ENCODE results near the gene MOSMO. TPM values are rescaled to one million over a fixed set of nuclear protein-coding genes. Genes with fewer than 3 reads are reported as not detected.

Gene MOSMO
- 10 to 100 TPM; 17.6 to 25.2 (median 23.7) TPM for polyA plus RNA-seq (ENCODE audit: insufficient read length in 4 of 4)

GRCh38 chr16:22007509-22008214, at the start of gene MOSMO:
Gene MOSMO, plus strand, starts transcription at chr16:22008111. Its CDS starts 191 bp downstream, at chr16:22008302.
- DNase-seq (ENCODE audit: low read depth in 4 of 4, low spot score in 3 of 4), result peak in 1 of 4 donors; percentile 52

- no peak for DNase-seq (ENCODE audit: low read depth in 4 of 4, low spot score in 3 of 4)
Observed at GRCh38 chr16:21959050-21959449, 48.9 kb upstream of the MOSMO start.

- DNase-seq (ENCODE audit: low read depth in 4 of 4, low spot score in 3 of 4), result no peak
Observed at GRCh38 chr16:21962475-21962874, 45.4 kb upstream of the MOSMO start.

GRCh38 chr16:21963887-21964286, 44.0 kb upstream of the MOSMO start:
- no peak for DNase-seq (ENCODE audit: low read depth in 4 of 4, low spot score in 3 of 4)

- no peak for DNase-seq (ENCODE audit: low read depth in 4 of 4, low spot score in 3 of 4)
Observed at GRCh38 chr16:21964353-21964752, 43.6 kb upstream of the MOSMO start.

GRCh38 chr16:21971856-21972255, 36.1 kb upstream of the MOSMO start:
- DNase-seq (ENCODE audit: low read depth in 4 of 4, low spot score in 3 of 4), result no peak

GRCh38 chr16:21973945-21974344, 34.0 kb upstream of the MOSMO start:
- DNase-seq (ENCODE audit: low read depth in 4 of 4, low spot score in 3 of 4), result no peak

- DNase-seq (ENCODE audit: low read depth in 4 of 4, low spot score in 3 of 4), result no peak
Observed at GRCh38 chr16:21980032-21980431, 27.9 kb upstream of the MOSMO start.

- DNase-seq (ENCODE audit: low read depth in 4 of 4, low spot score in 3 of 4), result no peak
Observed at GRCh38 chr16:21982108-21982507, 25.8 kb upstream of the MOSMO start.

- no peak for DNase-seq (ENCODE audit: low read depth in 4 of 4, low spot score in 3 of 4)
Observed at GRCh38 chr16:21984062-21984461, 23.8 kb upstream of the MOSMO start.

- no peak for DNase-seq (ENCODE audit: low read depth in 4 of 4, low spot score in 3 of 4)
Observed at GRCh38 chr16:21985524-21985923, 22.4 kb upstream of the MOSMO start.

- no peak for DNase-seq (ENCODE audit: low read depth in 4 of 4, low spot score in 3 of 4)
Observed at GRCh38 chr16:21986692-21987246, 21.1 kb upstream of the MOSMO start.

GRCh38 chr16:21987498-21987897, 20.4 kb upstream of the MOSMO start:
- DNase-seq (ENCODE audit: low read depth in 4 of 4, low spot score in 3 of 4), result no peak

GRCh38 chr16:21989133-21989532, 18.8 kb upstream of the MOSMO start:
- no peak for DNase-seq (ENCODE audit: low read depth in 4 of 4, low spot score in 3 of 4)

- DNase-seq (ENCODE audit: low read depth in 4 of 4, low spot score in 3 of 4), result no peak
Observed at GRCh38 chr16:21989751-21990150, 18.2 kb upstream of the MOSMO start.

GRCh38 chr16:21990381-21990944, 17.4 kb upstream of the MOSMO start:
- DNase-seq (ENCODE audit: low read depth in 4 of 4, low spot score in 3 of 4), result no peak

GRCh38 chr16:21991621-21992020, 16.3 kb upstream of the MOSMO start:
- DNase-seq (ENCODE audit: low read depth in 4 of 4, low spot score in 3 of 4), result no peak

GRCh38 chr16:21994856-21995465, 12.9 kb upstream of the MOSMO start:
- no peak for DNase-seq (ENCODE audit: low read depth in 4 of 4, low spot score in 3 of 4)

GRCh38 chr16:21996923-21997696, 10.8 kb upstream of the MOSMO start:
- DNase-seq (ENCODE audit: low read depth in 4 of 4, low spot score in 3 of 4), result no peak

GRCh38 chr16:21997697-21998480, 10.0 kb upstream of the MOSMO start:
- no peak for DNase-seq (ENCODE audit: low read depth in 4 of 4, low spot score in 3 of 4)
